ENCODE results near the gene MAOB.

GRCh38 chrX:43745938-43746721 is 136.1 kb downstream of the MAOB start:
- no peak for TF ChIP-seq CTCF (IDR thresholded peaks at IDR 0.05)
- TF ChIP-seq POLR2A (IDR thresholded peaks at IDR 0.05) = no peak

Measured in heart left ventricle (tissue), 13 donors.